Measurements from ENCODE around the gene IFITM2. TPM values are rescaled to one million over a fixed set of nuclear protein-coding genes. Genes with fewer than 3 reads are reported as not detected.

IFITM2 gene
- total RNA-seq, 1 experiment from 2014 or later: 421 TPM

DNA sequence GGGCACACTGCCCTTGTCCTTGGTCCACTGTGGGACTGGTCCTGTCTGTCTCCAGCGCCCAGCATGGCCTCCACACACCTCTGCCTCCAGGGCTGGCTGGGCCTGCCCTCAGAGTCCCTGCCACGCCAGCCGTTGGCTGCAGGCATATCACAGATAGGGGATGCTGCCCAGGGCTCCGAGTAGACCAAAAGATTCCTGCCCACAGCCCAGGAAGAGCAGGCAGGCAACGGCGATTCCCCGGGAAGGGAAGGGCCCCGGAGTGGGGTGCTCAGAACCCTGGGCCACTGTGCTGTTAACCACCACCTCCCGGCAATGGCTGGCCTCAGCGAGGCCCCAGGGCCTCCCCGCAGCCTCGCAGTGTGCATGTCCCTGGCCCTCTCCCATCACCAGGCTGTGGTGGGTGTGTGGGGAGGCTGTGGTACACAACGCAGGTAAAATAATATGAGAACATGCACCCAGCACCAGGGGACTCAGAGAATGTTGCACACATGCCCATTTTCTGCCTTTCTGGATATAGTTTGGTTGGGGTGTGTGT, 10.5 kb upstream of the IFITM2 start:
- Histone ChIP-seq H2BK12ac (ENCODE audit: insufficient read length, low read depth, low read length) (no peak overlapping the region), H3K27me3 (ENCODE audit: insufficient read depth, low read length) (no peaks in the 10 kb centered on the region), H3K4me2 (ENCODE audit: insufficient read depth, insufficient read length, low read length) (no peak overlapping the region), H2AK5ac (ENCODE audit: insufficient read length, low read length) (no peak overlapping the region), H4K8ac (replicated peaks; ENCODE audit: insufficient read length, low read depth, low read length) (no peak overlapping the region), H3K56ac (ENCODE audit: insufficient read length, low read depth, low read length) (no peak overlapping the region), H3K9me3 (ENCODE audit: control insufficient read depth, low read depth, low read length) (no peaks in the 10 kb centered on the region), H3K79me1 (ENCODE audit: insufficient read depth, low read depth, low read length, poor library complexity, severe bottlenecking) (no peaks in the 10 kb centered on the region), H3K27ac (ENCODE audit: insufficient read length, low read depth, low read length) (no peak overlapping the region), H3K9ac (ENCODE audit: extremely low read depth, insufficient read length, low read length) (no peak overlapping the region), H3K23ac (ENCODE audit: insufficient read length, low read depth, low read length) (no peak overlapping the region), H3K14ac (ENCODE audit: insufficient read depth, low read length) (peak overlapping the region; percentile 2; the same call in 1 of the 2 replicates), H3T11ph (ENCODE audit: low read length) (no peak overlapping the region), H4K20me1 (ENCODE audit: control insufficient read depth, insufficient read depth, insufficient read length) (no peaks in the 10 kb centered on the region), H2BK20ac (ENCODE audit: low read depth, low read length, poor library complexity, severe bottlenecking) (no peak overlapping the region), H3K4me1 (ENCODE audit: insufficient read depth, low read length) (peaks cover 4% of the 10 kb centered on the region; the same call in 1 of the 2 replicates), H2BK120ac (ENCODE audit: low read depth, low read length, poor library complexity, severe bottlenecking) (no peak overlapping the region), H3K23me2 (ENCODE audit: insufficient read length, low read depth, low read length, poor library complexity, severe bottlenecking) (no peaks in the 10 kb centered on the region), H2BK5ac (ENCODE audit: insufficient read length, low read length) (no peak overlapping the region), H3K4ac (ENCODE audit: low read depth, low read length) (no peak overlapping the region), H3K79me2 (ENCODE audit: insufficient read depth, low read length) (no peaks in the 10 kb centered on the region), H4K5ac (ENCODE audit: insufficient read length, low read depth, low read length) (no peak overlapping the region), H3K18ac (ENCODE audit: insufficient read length, low read depth, low read length) (no peak overlapping the region), H2BK15ac (ENCODE audit: low read depth, low read length) (no peak overlapping the region), H4K91ac (ENCODE audit: insufficient read length, low read depth, low read length) (no peak overlapping the region), H2AFZ (ENCODE audit: low read length) (no peak overlapping the region)
- Mint-ChIP-seq H3K27me3 (ENCODE audit: low read depth) (no peaks in the 10 kb centered on the region), H3K4me3 (no peak overlapping the region; a peak in 1 of 5 replicates), H3K9me3 (no peaks in the 10 kb centered on the region), H3K27ac (peak overlapping the region; percentile 64 to 76 (median 72); a peak in 3 of 7 replicates), H3K4me1 (peaks cover 20 to 31% of the 10 kb centered on the region in 2 experiments), H3K36me3 (ENCODE audit: insufficient read depth in 1 of 3, low read depth in 3 of 3) (peaks cover 10 to 29% (median 15%) of the 10 kb centered on the region in 3 experiments)
- TF ChIP-seq, protein P1, sequence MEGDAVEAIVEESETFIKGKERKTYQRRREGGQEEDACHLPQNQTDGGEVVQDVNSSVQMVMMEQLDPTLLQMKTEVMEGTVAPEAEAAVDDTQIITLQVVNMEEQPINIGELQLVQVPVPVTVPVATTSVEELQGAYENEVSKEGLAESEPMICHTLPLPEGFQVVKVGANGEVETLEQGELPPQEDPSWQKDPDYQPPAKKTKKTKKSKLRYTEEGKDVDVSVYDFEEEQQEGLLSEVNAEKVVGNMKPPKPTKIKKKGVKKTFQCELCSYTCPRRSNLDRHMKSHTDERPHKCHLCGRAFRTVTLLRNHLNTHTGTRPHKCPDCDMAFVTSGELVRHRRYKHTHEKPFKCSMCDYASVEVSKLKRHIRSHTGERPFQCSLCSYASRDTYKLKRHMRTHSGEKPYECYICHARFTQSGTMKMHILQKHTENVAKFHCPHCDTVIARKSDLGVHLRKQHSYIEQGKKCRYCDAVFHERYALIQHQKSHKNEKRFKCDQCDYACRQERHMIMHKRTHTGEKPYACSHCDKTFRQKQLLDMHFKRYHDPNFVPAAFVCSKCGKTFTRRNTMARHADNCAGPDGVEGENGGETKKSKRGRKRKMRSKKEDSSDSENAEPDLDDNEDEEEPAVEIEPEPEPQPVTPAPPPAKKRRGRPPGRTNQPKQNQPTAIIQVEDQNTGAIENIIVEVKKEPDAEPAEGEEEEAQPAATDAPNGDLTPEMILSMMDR (conservative IDR thresholded peaks at IDR 0.05): no peak
- no CpG with 5 or more reads among the region's 13 CpGs for WGBS (ENCODE audit: extremely low coverage, insufficient read length, low lambda C conversion rate)
- DNase-seq: no peak
